ENCODE results near the gene KCTD5. TPM values are rescaled to one million over a fixed set of nuclear protein-coding genes. Genes with fewer than 3 reads are reported as not detected.

The KCTD5 gene
- total and polyA plus RNA-seq, 7 donors, result 9.5 to 80.5 (median 17.1) TPM

GRCh38 chr16:2742323-2743006, 60.1 kb downstream of the KCTD5 start:
- Histone ChIP-seq H3K4me3 (no peak overlapping the region), H3K27me3 (peaks cover 0 to 28% (median 16%) of the 10 kb centered on the region in 3 donors), H3K27ac (no peak overlapping the region), H3K36me3 (no peaks in the 10 kb centered on the region), H3K9me3 (no peaks in the 10 kb centered on the region), H3K4me1 (no peaks in the 10 kb centered on the region)
- WGBS, 2 donors, result 95% methylated on average over 12 of the region's 12 CpGs
- DNase-seq, result peak; percentile 53
- TF ChIP-seq POLR2A (IDR thresholded peaks at IDR 0.05) (no peak), CTCF (IDR thresholded peaks at IDR 0.05) (no peak), POLR2AphosphoS5 (IDR thresholded peaks at IDR 0.05) (no peak), EP300 (IDR thresholded peaks at IDR 0.05) (no peak)
- intact Hi-C loops (cut with DNase I), result no loop called here

- no peaks in the 10 kb centered on the region for H3K9me3 ChIP-seq
- no peak for TF ChIP-seq POLR2A (IDR thresholded peaks at IDR 0.05)
- no peak for TF ChIP-seq CTCF (IDR thresholded peaks at IDR 0.05)
- no peak for TF ChIP-seq EP300 (IDR thresholded peaks at IDR 0.05)
- TF ChIP-seq POLR2AphosphoS5 (IDR thresholded peaks at IDR 0.05), result no peak
- H3K4me1 ChIP-seq, result no peaks in the 10 kb centered on the region
- no peak overlapping the region for H3K27ac ChIP-seq
- DNase-seq, result no peak
- intact Hi-C loops (cut with DNase I), result no loop called here
- 88 to 89% methylated on average over 19 of the region's 19 CpGs for WGBS, 2 donors
- H3K4me3 ChIP-seq, result no peak overlapping the region
- no peaks in the 10 kb centered on the region for H3K36me3 ChIP-seq
- peaks cover 0 to 21% (median 8%) of the 10 kb centered on the region in 3 donors for H3K27me3 ChIP-seq
These were observed 60.9 kb downstream of the KCTD5 start for GRCh38 chr16:2743007-2743810.

- Histone ChIP-seq H3K27ac (no peak overlapping the region), H3K4me3 (no peak overlapping the region), H3K4me1 (no peaks in the 10 kb centered on the region), H3K36me3 (no peaks in the 10 kb centered on the region), H3K27me3 (peaks cover 0 to 6% (median 0%) of the 10 kb centered on the region in 3 donors), H3K9me3 (no peaks in the 10 kb centered on the region)
- 91 to 96% methylated on average over 6 of the region's 6 CpGs for WGBS, 2 donors
- intact Hi-C loops (cut with DNase I), result no loop called here
- no peak for DNase-seq
- TF ChIP-seq CTCF (IDR thresholded peaks at IDR 0.05), result no peak
These were observed 62.4 kb downstream of the KCTD5 start for GRCh38 chr16:2744711-2745110.

GRCh38 chr16:2745116-2745890, 63.0 kb downstream of the KCTD5 start:
- Histone ChIP-seq H3K4me3 (no peak overlapping the region), H3K27ac (no peak overlapping the region), H3K27me3 (no peaks in the 10 kb centered on the region), H3K9me3 (no peaks in the 10 kb centered on the region), H3K36me3 (no peaks in the 10 kb centered on the region), H3K4me1 (no peaks in the 10 kb centered on the region)
- intact Hi-C loops (cut with DNase I), result no loop called here
- DNase-seq, result no peak
- WGBS, 2 donors, result 84 to 85% methylated on average over 15 of the region's 15 CpGs
- TF ChIP-seq POLR2AphosphoS5 (IDR thresholded peaks at IDR 0.05) (no peak), POLR2A (IDR thresholded peaks at IDR 0.05) (no peak), EP300 (IDR thresholded peaks at IDR 0.05) (no peak), CTCF (IDR thresholded peaks at IDR 0.05) (no peak)

Measured in sigmoid colon (tissue), 7 donors.